ENCODE results near the gene TSPOAP1. TPM values are rescaled to one million over a fixed set of nuclear protein-coding genes. Genes with fewer than 3 reads are reported as not detected.

TSPOAP1 gene
- total RNA-seq, 3 donors from 2014 or later: 5.3 to 27.7 (median 8.3) TPM

DNA sequence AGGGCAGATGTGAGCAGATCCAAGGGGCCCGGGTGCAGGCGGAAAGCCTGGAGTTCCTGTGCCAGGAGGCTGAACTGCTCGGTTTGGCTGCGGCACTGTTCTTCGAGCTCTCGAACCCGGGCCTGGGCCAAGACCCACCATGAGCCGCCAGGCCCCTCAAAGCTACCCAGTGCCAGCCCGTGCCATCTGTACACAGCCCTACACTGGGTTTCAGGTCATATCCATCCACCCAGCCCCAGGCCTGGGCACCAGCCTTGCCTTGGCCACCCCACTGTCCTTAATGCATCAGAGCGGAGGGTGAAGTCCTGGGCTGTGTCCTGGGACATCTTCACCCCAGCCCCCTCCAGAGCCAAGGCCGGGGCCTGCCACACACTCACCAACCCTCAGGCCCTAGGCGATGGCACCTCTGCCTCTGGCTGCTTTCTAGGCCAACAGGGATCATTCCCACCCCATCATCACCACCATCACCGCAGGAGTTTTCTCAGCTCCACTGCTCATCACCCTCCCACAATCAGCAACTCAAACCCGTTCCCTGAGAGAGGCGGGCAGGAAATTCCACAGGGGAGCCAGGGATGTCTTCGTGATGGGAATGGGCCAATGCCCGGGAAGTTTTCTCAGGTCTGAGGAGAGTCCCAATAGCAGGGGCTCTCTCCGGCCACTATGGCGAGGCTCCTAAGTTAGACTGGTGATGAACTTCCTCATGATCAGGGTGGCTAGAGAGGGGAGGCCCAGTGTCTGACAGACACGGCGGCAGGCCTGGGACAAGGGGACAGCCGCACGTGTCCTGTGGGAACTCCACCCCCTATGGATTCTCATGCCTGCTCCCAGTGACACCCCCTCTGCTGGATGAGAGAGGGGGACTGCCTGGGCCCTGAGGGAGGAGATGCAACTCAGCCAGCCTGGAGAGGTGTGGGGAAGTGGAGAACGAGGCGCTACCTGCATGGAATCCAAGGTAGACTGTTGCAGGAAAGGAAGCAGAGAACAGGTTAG lies 9.1 kb downstream of the TSPOAP1 start:
- TF ChIP-seq, protein P1, sequence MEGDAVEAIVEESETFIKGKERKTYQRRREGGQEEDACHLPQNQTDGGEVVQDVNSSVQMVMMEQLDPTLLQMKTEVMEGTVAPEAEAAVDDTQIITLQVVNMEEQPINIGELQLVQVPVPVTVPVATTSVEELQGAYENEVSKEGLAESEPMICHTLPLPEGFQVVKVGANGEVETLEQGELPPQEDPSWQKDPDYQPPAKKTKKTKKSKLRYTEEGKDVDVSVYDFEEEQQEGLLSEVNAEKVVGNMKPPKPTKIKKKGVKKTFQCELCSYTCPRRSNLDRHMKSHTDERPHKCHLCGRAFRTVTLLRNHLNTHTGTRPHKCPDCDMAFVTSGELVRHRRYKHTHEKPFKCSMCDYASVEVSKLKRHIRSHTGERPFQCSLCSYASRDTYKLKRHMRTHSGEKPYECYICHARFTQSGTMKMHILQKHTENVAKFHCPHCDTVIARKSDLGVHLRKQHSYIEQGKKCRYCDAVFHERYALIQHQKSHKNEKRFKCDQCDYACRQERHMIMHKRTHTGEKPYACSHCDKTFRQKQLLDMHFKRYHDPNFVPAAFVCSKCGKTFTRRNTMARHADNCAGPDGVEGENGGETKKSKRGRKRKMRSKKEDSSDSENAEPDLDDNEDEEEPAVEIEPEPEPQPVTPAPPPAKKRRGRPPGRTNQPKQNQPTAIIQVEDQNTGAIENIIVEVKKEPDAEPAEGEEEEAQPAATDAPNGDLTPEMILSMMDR (IDR thresholded peaks at IDR 0.05): no peak
- Histone ChIP-seq H3K4me1 (ENCODE audit: low read depth) (peaks cover 6% of the 10 kb centered on the region), H3K4me3 (no peak overlapping the region), H3K9me3 (no peaks in the 10 kb centered on the region), H3K36me3 (ENCODE audit: low read depth) (no peaks in the 10 kb centered on the region)
- ATAC-seq: no peak
- intact Hi-C loops (cut with DNase I, micrococcal nuclease): no loop called here
- no peak for DNase-seq

DNA sequence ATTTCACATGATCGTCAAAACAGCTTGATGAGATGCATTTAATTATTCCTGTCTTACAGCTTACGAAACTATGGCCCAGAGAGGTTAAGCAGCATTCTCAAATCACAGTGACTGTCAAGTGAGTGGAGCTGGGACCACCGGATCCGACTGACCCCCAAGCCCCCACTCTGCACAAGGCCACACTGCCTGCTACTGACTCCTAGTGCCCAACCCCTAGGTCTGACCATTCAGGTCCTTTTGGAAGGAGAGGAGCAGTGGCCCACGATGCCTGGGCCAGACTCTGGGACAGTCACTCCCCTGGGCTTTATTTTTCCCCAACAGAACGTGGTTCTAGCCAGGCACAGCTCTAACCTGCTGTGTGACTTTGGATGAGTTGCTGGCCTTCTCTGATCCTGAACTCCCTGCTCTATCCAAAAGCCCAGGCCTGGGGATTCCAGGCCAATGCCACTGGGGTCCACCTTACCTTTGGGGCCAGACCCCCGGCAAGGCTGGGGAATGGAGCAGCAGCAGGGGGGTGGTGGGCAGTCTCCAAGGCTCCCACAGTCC lies 9.9 kb downstream of the TSPOAP1 start:
- intact Hi-C loops (cut with DNase I, micrococcal nuclease): no loop called here
- no peaks in the 10 kb centered on the region for H3K36me3 ChIP-seq (ENCODE audit: low read depth)
- no peak overlapping the region for H3K4me3 ChIP-seq
- peaks cover 6% of the 10 kb centered on the region for H3K4me1 ChIP-seq (ENCODE audit: low read depth)
- H3K9me3 ChIP-seq: no peaks in the 10 kb centered on the region
- peak in 1 of 3 donors; percentile 15 for DNase-seq
- TF ChIP-seq, protein P1 (IDR thresholded peaks at IDR 0.05): no peak
- ATAC-seq: no peak

- ATAC-seq (no peak), DNase-seq (peak in 1 of 3 donors; percentile 30)
- Histone ChIP-seq H3K36me3 (ENCODE audit: low read depth) (no peaks in the 10 kb centered on the region), H3K4me1 (ENCODE audit: low read depth) (peaks cover 6% of the 10 kb centered on the region), H3K9me3 (no peaks in the 10 kb centered on the region), H3K4me3 (no peak overlapping the region)
- intact Hi-C loops (cut with DNase I, micrococcal nuclease): no loop called here
- TF ChIP-seq, protein P1 (IDR thresholded peaks at IDR 0.05): no peak
Observed at GRCh38 chr17:58318065-58318481, 10.5 kb downstream of the TSPOAP1 start.

DNA sequence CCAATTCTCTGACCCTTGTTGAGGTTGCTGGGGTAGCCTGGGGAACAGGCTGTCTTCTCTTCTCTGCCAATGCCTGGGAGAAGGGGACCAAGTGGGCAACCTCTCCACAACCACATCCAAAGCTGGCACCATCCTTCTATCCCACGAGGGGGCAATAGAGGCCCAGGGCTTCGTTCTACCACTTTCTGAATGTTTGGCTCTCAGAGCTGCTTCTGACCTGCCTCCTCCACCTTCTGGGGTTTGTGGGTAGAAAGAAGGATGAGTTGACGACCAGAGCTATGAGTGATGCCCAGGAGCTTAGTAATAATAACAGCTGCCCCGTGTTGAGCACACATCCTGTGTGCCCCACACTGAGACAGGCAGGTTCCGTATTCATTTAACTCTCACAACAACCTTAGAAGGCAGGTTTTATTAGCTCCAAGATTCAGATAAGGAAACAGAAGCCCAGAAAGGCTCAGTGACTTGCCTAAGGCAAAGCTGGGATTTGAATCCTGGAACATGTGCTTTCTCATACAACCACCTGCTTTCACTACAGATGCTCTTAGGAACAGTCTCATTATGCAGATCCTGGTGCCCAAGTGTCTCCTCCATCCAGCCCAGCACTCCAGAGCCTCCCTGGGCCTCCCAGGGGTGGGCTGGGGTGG lies 11.1 kb downstream of the TSPOAP1 start:
- TF ChIP-seq, protein P1 (IDR thresholded peaks at IDR 0.05): peak; percentile 57
- Histone ChIP-seq H3K4me3 (no peak overlapping the region), H3K36me3 (ENCODE audit: low read depth) (no peaks in the 10 kb centered on the region), H3K4me1 (ENCODE audit: low read depth) (peaks cover 6% of the 10 kb centered on the region), H3K9me3 (no peaks in the 10 kb centered on the region)
- DNase-seq: peak in 2 of 3 donors; percentile 65 to 74
- peak; percentile 89 for ATAC-seq
- intact Hi-C loops (cut with DNase I, micrococcal nuclease): loop anchor here in 1 of 2 donors (1.0 kb wide), 1 partner anchor 130 kb away; no protein-coding TSS in a partner anchor

DNA sequence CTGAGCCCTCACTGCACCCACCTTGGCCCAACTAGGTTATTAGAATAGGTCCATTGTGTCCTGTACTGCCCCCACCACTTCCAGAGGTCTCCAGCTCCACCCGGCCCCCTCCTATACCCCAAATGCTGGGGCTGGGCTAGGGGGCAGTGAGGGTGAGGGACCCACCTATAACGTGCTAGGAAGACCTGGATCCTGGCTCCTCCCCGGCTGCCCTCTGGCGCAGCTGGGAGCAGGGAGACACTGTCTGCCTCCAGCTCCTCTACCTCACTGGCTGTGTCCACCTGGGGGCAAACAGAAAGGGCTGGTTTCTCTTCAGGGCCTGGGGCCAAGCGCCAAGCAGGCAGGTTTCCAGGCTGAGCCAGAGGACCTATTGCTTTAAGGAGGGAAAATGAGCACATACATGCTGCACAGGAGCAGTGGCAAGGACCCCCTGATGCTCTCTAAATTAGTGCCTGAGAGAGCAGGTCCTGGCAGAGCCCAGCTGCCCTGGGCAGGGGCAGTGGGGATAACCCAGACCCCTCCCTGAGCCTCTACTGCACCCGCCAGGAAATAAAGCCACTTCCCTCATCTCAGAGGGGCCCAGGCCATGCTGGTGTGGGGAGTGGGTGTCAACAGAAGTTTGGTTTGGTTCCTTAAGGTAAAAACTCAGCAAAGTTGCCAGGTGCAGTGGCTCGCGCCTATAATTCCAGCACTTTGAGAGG lies 12.2 kb downstream of the TSPOAP1 start:
- Histone ChIP-seq H3K36me3 (ENCODE audit: low read depth) (no peaks in the 10 kb centered on the region), H3K4me1 (ENCODE audit: low read depth) (peaks cover 6% of the 10 kb centered on the region), H3K4me3 (no peak overlapping the region), H3K9me3 (no peaks in the 10 kb centered on the region)
- DNase-seq: peak in 1 of 3 donors; percentile 17
- TF ChIP-seq, protein P1 (IDR thresholded peaks at IDR 0.05): no peak
- ATAC-seq: no peak
- intact Hi-C loops (cut with DNase I, micrococcal nuclease): no loop called here

Measured in mucosa of descending colon (tissue), 3 donors.